NB4 (cell line): ENCODE data around the gene KIF11.
"Not testable (repeated sequence)": the region's sequence is repeated elsewhere in the genome, so short reads cannot be mapped to it uniquely, and the experiment has no call there.

Experiments used
- DNase-seq: peaks from one replicate; pipeline ENCODE4 v3.0.0; 2010; ENCODE audit warnings: low read depth
- H3K4me3 ChIP-seq: one replicate; pipeline ENCODE4 v1.5.1; 2011; ENCODE audit warnings: mild to moderate bottlenecking, low read depth, low read length, moderate library complexity
- MYC ChIP-seq: IDR thresholded peaks from 2 replicates; pipeline ENCODE4 v1.6.1; 2011; ENCODE audit warnings: low read depth, low read length
- POLR2A ChIP-seq: IDR thresholded peaks from 2 replicates; pipeline ENCODE4 v1.6.1; 2011; ENCODE audit warnings: mild to moderate bottlenecking; ENCODE audit not compliant: insufficient read length; ENCODE audit errors: extremely low read depth
- TF ChIP-seq, protein P1 (sequence below): IDR thresholded peaks from 2 replicates; pipeline ENCODE4 v1.6.1; 2011; ENCODE audit warnings: low read depth, low read length
- TF ChIP-seq, protein P2 (sequence below): IDR thresholded peaks from one replicate; pipeline ENCODE4 v1.5.1; 2012; ENCODE audit warnings: low read depth, low read length

Gene KIF11

DNA sequence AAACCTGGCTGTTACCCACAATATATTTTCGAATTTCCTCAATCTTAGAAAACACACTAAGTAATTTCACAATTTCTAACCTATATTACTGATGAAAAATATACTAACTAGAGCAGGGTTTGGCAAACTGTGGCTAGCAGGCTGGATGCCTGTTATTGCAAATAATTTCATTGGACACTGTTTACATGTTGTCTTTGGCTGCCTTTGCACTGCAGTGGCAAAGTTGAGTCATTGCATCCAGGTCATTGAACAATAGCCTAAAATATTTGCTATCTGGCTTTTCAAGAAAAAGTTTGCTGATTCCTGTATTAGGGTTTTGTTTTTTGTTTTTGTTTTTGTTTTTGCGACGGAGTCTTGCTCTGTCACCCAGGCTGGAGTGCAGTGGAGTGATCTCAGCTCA is 47.2 kb downstream of the KIF11 start:
- TF ChIP-seq, protein P1, sequence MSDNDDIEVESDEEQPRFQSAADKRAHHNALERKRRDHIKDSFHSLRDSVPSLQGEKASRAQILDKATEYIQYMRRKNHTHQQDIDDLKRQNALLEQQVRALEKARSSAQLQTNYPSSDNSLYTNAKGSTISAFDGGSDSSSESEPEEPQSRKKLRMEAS, result no peak
- no peak for TF ChIP-seq MYC
- TF ChIP-seq, protein P2, sequence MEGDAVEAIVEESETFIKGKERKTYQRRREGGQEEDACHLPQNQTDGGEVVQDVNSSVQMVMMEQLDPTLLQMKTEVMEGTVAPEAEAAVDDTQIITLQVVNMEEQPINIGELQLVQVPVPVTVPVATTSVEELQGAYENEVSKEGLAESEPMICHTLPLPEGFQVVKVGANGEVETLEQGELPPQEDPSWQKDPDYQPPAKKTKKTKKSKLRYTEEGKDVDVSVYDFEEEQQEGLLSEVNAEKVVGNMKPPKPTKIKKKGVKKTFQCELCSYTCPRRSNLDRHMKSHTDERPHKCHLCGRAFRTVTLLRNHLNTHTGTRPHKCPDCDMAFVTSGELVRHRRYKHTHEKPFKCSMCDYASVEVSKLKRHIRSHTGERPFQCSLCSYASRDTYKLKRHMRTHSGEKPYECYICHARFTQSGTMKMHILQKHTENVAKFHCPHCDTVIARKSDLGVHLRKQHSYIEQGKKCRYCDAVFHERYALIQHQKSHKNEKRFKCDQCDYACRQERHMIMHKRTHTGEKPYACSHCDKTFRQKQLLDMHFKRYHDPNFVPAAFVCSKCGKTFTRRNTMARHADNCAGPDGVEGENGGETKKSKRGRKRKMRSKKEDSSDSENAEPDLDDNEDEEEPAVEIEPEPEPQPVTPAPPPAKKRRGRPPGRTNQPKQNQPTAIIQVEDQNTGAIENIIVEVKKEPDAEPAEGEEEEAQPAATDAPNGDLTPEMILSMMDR, result no peak
- no peak for TF ChIP-seq POLR2A
- H3K4me3 ChIP-seq, result no peak overlapping the region
- DNase-seq, result no peak

DNA sequence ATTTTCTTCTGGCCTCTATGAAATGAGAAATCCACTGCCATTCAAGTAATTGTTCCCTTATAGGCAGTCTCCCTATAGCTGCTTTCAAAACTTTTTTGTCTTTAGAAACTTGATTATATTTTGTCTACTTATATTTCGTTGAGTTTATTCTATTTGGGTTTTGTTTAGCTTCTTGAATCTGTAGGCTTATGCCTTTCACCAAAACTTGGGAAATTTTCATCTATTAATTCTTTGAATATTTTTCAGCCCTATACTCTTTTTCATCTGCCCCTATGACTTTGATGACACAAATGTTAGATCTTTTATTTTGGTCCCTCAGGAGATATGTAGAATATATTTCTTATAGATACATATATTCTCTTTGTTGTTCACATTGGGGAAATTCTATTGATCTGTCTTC is 48.6 kb downstream of the KIF11 start:
- TF ChIP-seq MYC (no peak), POLR2A (no peak)
- TF ChIP-seq, protein P2, result no peak
- DNase-seq, result no peak
- no peak overlapping the region for H3K4me3 ChIP-seq

DNA sequence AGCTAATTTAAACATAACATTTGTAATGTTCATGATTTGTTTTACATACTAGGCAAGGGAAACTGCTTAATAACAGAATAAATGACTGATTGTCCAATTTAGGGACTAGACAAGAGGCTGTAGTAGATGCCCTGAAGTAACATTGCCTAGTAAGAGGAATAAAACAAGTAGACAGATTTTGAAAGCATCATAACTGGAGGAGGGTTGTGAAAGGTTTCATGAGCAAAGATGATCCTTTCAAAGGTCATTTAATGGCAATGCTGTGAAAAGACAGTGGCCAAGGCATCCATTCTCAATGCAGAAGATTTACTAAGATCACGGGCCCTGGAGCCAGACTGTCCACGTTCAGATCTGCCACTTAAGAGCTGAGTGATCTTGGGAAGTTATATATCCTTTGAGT is 52.0 kb downstream of the KIF11 start:
- TF ChIP-seq MYC (no peak), POLR2A (no peak)
- TF ChIP-seq, protein P1, result no peak
- TF ChIP-seq, protein P2, result no peak
- no peak for DNase-seq
- H3K4me3 ChIP-seq, result no peak overlapping the region

DNA sequence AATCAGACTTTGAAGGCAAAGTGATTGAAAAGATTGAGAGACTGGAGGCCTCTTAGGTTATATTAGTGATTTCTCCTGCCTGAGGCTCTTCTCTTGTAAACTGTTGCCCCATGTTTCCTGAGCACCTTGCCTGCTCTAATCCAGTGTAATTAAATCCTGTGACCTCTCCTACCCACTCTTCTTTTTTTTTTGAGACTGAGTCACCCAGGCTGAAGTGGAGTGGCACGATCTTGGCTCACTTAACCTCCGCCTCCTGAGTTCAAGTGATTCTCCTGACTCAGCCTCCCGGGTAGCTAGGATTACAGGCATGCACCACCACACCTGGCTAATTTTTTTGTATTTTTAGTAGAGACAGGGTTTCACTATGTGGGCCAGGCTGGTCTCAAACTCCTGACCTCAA is 57.9 kb downstream of the KIF11 start:
- not testable (repeated sequence) for H3K4me3 ChIP-seq, DNase-seq

DNA sequence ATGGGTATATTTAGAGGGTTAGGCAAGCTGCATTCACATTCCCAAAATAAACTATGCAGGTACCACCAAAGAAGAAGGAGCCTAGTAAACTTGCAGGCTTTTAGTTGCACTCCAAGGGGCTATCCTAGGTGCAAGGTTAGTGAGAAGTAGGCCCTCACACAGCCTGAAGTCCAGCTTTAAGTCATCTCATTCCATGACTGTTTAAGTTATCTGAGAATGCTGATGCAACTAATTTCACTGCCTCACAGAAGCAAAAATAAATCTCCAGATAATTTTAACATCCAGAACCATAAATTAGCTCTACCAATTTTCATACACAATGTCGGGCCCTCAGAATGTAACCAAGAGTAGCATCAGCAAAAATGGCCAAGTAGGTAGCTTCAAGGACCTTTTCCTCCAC is 62.5 kb downstream of the KIF11 start:
- no peak for DNase-seq
- no peak overlapping the region for H3K4me3 ChIP-seq
- no peak for TF ChIP-seq MYC
- TF ChIP-seq, protein P2, result no peak
- no peak for TF ChIP-seq POLR2A
- TF ChIP-seq, protein P1, result no peak

DNA sequence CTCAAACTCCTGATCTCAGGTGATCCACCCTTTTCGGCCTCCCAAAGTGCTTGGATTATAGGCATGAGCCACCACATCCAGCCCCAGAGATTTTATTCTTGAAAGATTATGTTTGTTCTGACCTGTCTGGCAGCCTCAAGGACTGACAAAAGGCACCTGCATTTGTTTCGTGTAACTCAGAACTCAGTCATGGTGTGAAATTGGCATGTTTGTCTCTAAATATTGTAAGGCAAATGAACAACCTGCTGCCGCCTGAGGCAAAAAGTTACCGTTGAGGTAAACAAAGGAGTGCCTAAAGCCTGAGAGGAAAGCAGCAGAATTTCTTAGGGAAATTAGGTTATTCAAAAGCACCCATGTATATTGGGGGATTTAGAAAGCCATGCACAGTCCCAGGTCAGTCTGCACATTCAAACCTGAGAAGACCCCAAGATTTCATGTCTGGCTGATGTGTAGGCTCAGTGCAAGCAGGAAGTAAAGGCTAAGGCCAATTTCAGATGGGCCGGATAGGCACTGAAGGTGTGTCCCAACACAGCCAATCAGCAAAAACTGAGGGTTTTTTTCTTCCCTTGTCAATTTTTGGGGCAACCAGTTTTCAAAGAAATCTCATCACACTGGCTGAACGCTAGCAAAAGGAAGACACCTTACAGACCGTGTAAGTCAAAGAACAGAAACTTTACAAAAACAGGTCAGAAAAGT is 63.5 kb downstream of the KIF11 start:
- no peak for DNase-seq
- TF ChIP-seq POLR2A, result no peak
- no peak for TF ChIP-seq MYC
- TF ChIP-seq, protein P1, result no peak
- TF ChIP-seq, protein P2, result no peak
- H3K4me3 ChIP-seq, result no peak overlapping the region
